WTC11 (cell line): ENCODE measurements around the gene TBX4. TPM values are rescaled to one million over a fixed set of nuclear protein-coding genes. Genes with fewer than 3 reads are reported as not detected.
"Not testable (repeated sequence)": the region's sequence is repeated elsewhere in the genome, so short reads cannot be mapped to it uniquely, and the experiment has no call there.

Source experiments
- ATAC-seq: fragments of 200-7000 bp; cut with Tn5 transposase; 2 replicates; pipeline ENCODE4 v1.10.0; 2021; ENCODE audit warnings: mild to moderate bottlenecking, moderate library complexity
- CTCF ChIA-PET: fragments of 300-600 bp; sonication (Branson Sonifier 250); formaldehyde crosslinking; loops from one replicate; lab custom pipeline; 2021; ENCODE audit warnings: antibody characterized with exemption; lab: Charles Lee
- POLR2A ChIA-PET: fragments of 350-600 bp; sonication (Branson Sonifier 250); formaldehyde crosslinking; loops from one replicate; lab custom pipeline; 2021; ENCODE audit warnings: antibody characterized with exemption; lab: Charles Lee
- DNase-seq: peaks from one replicate; pipeline ENCODE4 v3.0.0; 2021; ENCODE audit warnings: low spot score
- H3K27ac Mint-ChIP-seq: 2 replicates; pipeline ENCODE4 v1.8.0; 2021; ENCODE audit warnings: mixed read lengths
- H3K27me3 Mint-ChIP-seq: 2 replicates; pipeline ENCODE4 v1.8.0; 2021; ENCODE audit warnings: low read depth, mild to moderate bottlenecking, moderate library complexity, mixed read lengths
- H3K36me3 Mint-ChIP-seq: 2 replicates; pipeline ENCODE4 v1.8.0; 2021; ENCODE audit warnings: mixed read lengths
- H3K4me1 Mint-ChIP-seq: 2 replicates; pipeline ENCODE4 v1.8.0; 2022; ENCODE audit warnings: mixed read lengths
- H3K4me3 Mint-ChIP-seq: 2 replicates; pipeline ENCODE4 v1.8.0; 2021; ENCODE audit warnings: mild to moderate bottlenecking, moderate library complexity, mixed read lengths
- H3K9me3 Mint-ChIP-seq: 2 replicates; pipeline ENCODE4 v1.8.0; 2021; ENCODE audit warnings: mixed read lengths
- ATF1 ChIP-seq: sonication (generic); formaldehyde crosslinking; IDR thresholded peaks from 2 replicates; pipeline ENCODE4 v1.8.1; 2023; ENCODE audit warnings: mild to moderate bottlenecking, moderate library complexity, missing genetic modification reagents
- ATF6 ChIP-seq: sonication (generic); formaldehyde crosslinking; IDR thresholded peaks from 2 replicates; pipeline ENCODE4 v1.8.1; 2023; ENCODE audit warnings: mild to moderate bottlenecking, missing genetic modification reagents
- CREB1 ChIP-seq: sonication (generic); formaldehyde crosslinking; IDR thresholded peaks from 2 replicates; pipeline ENCODE4 v1.8.0; 2023; ENCODE audit warnings: mild to moderate bottlenecking, missing genetic modification reagents
- ELF4 ChIP-seq: sonication (generic); formaldehyde crosslinking; IDR thresholded peaks from 2 replicates; pipeline ENCODE4 v1.8.1; 2022; ENCODE audit warnings: low read depth, mild to moderate bottlenecking, moderate library complexity, missing genetic modification reagents
- FOXJ3 ChIP-seq: sonication (generic); formaldehyde crosslinking; IDR thresholded peaks from 2 replicates; pipeline ENCODE4 v1.9.0; 2021; ENCODE audit warnings: missing genetic modification reagents, mild to moderate bottlenecking, borderline replicate concordance
- HMGA2 ChIP-seq: fragments of 250-450 bp; sonication (Bioruptor Pico); IDR thresholded peaks from 2 replicates; pipeline ENCODE4 v1.4.0; 2021; ENCODE audit warnings: mild to moderate bottlenecking, moderate library complexity
- JAZF1 ChIP-seq: fragments of 250-450 bp; sonication (Bioruptor Pico); IDR thresholded peaks from 2 replicates; pipeline ENCODE4 v1.9.0; 2021; ENCODE audit warnings: moderate library complexity, mild to moderate bottlenecking, inconsistent platforms
- SOX15 ChIP-seq: fragments of 250-450 bp; sonication (Bioruptor Pico); IDR thresholded peaks from 2 replicates; pipeline ENCODE4 v1.9.0; 2021; ENCODE audit warnings: mild to moderate bottlenecking
- TCF7 ChIP-seq: sonication (generic); formaldehyde crosslinking; IDR thresholded peaks from 2 replicates; pipeline ENCODE4 v1.8.0; 2022; ENCODE audit warnings: mild to moderate bottlenecking, low read depth, missing genetic modification reagents, moderate library complexity
- USF2 ChIP-seq: sonication (generic); formaldehyde crosslinking; IDR thresholded peaks from 2 replicates; pipeline ENCODE4 v1.8.1; 2023; ENCODE audit warnings: mild to moderate bottlenecking, missing genetic modification reagents, moderate library complexity
- ZBTB21 ChIP-seq: sonication (generic); formaldehyde crosslinking; IDR thresholded peaks from 2 replicates; pipeline ENCODE4 v1.8.1; 2023; ENCODE audit warnings: mild to moderate bottlenecking, missing genetic modification reagents, borderline replicate concordance
- ZNF121 ChIP-seq: sonication (generic); formaldehyde crosslinking; IDR thresholded peaks from 2 replicates; pipeline ENCODE4 v1.8.0; 2023; ENCODE audit warnings: missing genetic modification reagents
- ZNF232 ChIP-seq: sonication (generic); formaldehyde crosslinking; IDR thresholded peaks from 2 replicates; pipeline ENCODE4 v1.8.0; 2022; ENCODE audit warnings: mild to moderate bottlenecking, missing genetic modification reagents
- ZNF263 ChIP-seq: sonication (generic); formaldehyde crosslinking; IDR thresholded peaks from 2 replicates; pipeline ENCODE4 v1.8.1; 2022; ENCODE audit warnings: low read depth, mild to moderate bottlenecking, moderate library complexity, missing genetic modification reagents
- total RNA-seq: library from RNA; stranded (reverse); gene quantifications from 3 replicates; pipeline ENCODE4 v1.2.3, GENCODE V29; 2021
- TF ChIP-seq, protein P1 (sequence below): fragments of 250-450 bp; sonication (Bioruptor Pico); IDR thresholded peaks from 2 replicates; pipeline ENCODE4 v1.9.0; 2021; ENCODE audit warnings: mild to moderate bottlenecking
- TF ChIP-seq, protein P2 (sequence below): sonication (generic); formaldehyde crosslinking; IDR thresholded peaks from 2 replicates; pipeline ENCODE4 v1.8.0; 2022; ENCODE audit warnings: mild to moderate bottlenecking, missing genetic modification reagents
- TF ChIP-seq, protein P3 (sequence below): fragments of 250-450 bp; sonication (Bioruptor Pico); IDR thresholded peaks from 2 replicates; pipeline ENCODE4 v2.1.2; 2022; ENCODE audit warnings: mild to moderate bottlenecking, moderate library complexity
- TF ChIP-seq, protein P4 (sequence below): fragments of 250-450 bp; sonication (Bioruptor Pico); IDR thresholded peaks from 2 replicates; pipeline ENCODE4 v1.8.0; 2021; ENCODE audit warnings: mild to moderate bottlenecking

TBX4 gene
- total RNA-seq, 1 experiment from 2014 or later, result not detected

- no peaks in the 10 kb centered on the region for H3K27me3 Mint-ChIP-seq
- H3K4me3 Mint-ChIP-seq, result no peak overlapping the region
- H3K27ac Mint-ChIP-seq, result no peak overlapping the region
- H3K4me1 Mint-ChIP-seq, result peaks cover 10% of the 10 kb centered on the region
- no peak for DNase-seq
- ATAC-seq, result no peak
- ChIA-PET POLR2A (no interaction called here), CTCF (no interaction called here)
- no peaks in the 10 kb centered on the region for H3K36me3 Mint-ChIP-seq
- no peak for TF ChIP-seq ATF1 (CRISPR knock-in tag)
- no peak for TF ChIP-seq ELF4 (CRISPR knock-in tag)
- TF ChIP-seq, protein P1, sequence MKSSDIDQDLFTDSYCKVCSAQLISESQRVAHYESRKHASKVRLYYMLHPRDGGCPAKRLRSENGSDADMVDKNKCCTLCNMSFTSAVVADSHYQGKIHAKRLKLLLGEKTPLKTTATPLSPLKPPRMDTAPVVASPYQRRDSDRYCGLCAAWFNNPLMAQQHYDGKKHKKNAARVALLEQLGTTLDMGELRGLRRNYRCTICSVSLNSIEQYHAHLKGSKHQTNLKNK (CRISPR knock-in tag), result no peak
- no peak for TF ChIP-seq CREB1 (CRISPR knock-in tag)
- TF ChIP-seq, protein P2, sequence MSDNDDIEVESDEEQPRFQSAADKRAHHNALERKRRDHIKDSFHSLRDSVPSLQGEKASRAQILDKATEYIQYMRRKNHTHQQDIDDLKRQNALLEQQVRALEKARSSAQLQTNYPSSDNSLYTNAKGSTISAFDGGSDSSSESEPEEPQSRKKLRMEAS (CRISPR knock-in tag), result no peak
- TF ChIP-seq ZNF263 (CRISPR knock-in tag), result no peak
- TF ChIP-seq, protein P3, sequence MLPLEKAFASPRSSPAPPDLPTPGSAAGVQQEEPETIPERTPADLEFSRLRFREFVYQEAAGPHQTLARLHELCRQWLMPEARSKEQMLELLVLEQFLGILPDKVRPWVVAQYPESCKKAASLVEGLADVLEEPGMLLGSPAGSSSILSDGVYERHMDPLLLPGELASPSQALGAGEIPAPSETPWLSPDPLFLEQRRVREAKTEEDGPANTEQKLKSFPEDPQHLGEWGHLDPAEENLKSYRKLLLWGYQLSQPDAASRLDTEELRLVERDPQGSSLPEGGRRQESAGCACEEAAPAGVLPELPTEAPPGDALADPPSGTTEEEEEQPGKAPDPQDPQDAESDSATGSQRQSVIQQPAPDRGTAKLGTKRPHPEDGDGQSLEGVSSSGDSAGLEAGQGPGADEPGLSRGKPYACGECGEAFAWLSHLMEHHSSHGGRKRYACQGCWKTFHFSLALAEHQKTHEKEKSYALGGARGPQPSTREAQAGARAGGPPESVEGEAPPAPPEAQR (CRISPR knock-in tag), result no peak
- no peak for TF ChIP-seq SOX15
- no peak for TF ChIP-seq ZBTB21
- TF ChIP-seq ATF6, result no peak
- TF ChIP-seq ZNF232 (CRISPR knock-in tag), result no peak
- no peaks in the 10 kb centered on the region for H3K9me3 Mint-ChIP-seq
Measured at GRCh38 chr17:61508912-61509311, 56.7 kb downstream of the TBX4 start.

- ATAC-seq, POLR2A ChIA-PET, H3K4me3 Mint-ChIP-seq, H3K4me1 Mint-ChIP-seq, H3K27me3 Mint-ChIP-seq, H3K9me3 Mint-ChIP-seq, CTCF ChIA-PET, H3K36me3 Mint-ChIP-seq, DNase-seq, H3K27ac Mint-ChIP-seq: not testable (repeated sequence)
Measured at GRCh38 chr17:61509454-61509853, 57.2 kb downstream of the TBX4 start.

- Mint-ChIP-seq H3K36me3 (no peaks in the 10 kb centered on the region), H3K27ac (no peak overlapping the region), H3K9me3 (no peaks in the 10 kb centered on the region), H3K4me3 (no peak overlapping the region), H3K4me1 (peaks cover 10% of the 10 kb centered on the region), H3K27me3 (no peaks in the 10 kb centered on the region)
- DNase-seq (no peak), ATAC-seq (no peak)
- POLR2A ChIA-PET, result no interaction called here
- TF ChIP-seq TCF7 (CRISPR knock-in tag), result no peak
- TF ChIP-seq HMGA2 (CRISPR knock-in tag), result no peak
- CTCF ChIA-PET, result interaction anchor here (1.3 kb wide), 1 partner anchor 13 kb away, joined by 3 read pairs; no protein-coding TSS in a partner anchor
Measured at GRCh38 chr17:61510237-61510636, 58.0 kb downstream of the TBX4 start.

GRCh38 chr17:61510991-61511390, 58.8 kb downstream of the TBX4 start:
- Mint-ChIP-seq H3K9me3 (no peaks in the 10 kb centered on the region), H3K27ac (no peak overlapping the region), H3K4me1 (peaks cover 6% of the 10 kb centered on the region), H3K36me3 (no peaks in the 10 kb centered on the region), H3K27me3 (no peaks in the 10 kb centered on the region), H3K4me3 (no peak overlapping the region)
- ChIA-PET CTCF (interaction anchor here (1.2 to 1.3 kb wide), 2 partner anchors 14 kb away, joined by 3 read pairs; no protein-coding TSS in a partner anchor), POLR2A (no interaction called here)
- TF ChIP-seq ELF4 (CRISPR knock-in tag) (no peak), ZNF121 (CRISPR knock-in tag) (no peak), USF2 (no peak), JAZF1 (no peak), FOXJ3 (CRISPR knock-in tag) (no peak)
- TF ChIP-seq, protein P4, sequence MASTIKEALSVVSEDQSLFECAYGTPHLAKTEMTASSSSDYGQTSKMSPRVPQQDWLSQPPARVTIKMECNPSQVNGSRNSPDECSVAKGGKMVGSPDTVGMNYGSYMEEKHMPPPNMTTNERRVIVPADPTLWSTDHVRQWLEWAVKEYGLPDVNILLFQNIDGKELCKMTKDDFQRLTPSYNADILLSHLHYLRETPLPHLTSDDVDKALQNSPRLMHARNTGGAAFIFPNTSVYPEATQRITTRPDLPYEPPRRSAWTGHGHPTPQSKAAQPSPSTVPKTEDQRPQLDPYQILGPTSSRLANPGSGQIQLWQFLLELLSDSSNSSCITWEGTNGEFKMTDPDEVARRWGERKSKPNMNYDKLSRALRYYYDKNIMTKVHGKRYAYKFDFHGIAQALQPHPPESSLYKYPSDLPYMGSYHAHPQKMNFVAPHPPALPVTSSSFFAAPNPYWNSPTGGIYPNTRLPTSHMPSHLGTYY (CRISPR knock-in tag), result no peak
- TF ChIP-seq, protein P3 (CRISPR knock-in tag), result no peak
- DNase-seq (no peak), ATAC-seq (no peak)
